GM18511 (cell line): ENCODE results near the gene E2F2.
A peak's percentile ranks its signal among the peaks of the same experiment; 100 is the strongest.

Experiments
- ATAC-seq: cut with Tn5 transposase; IDR thresholded peaks from one replicate; pipeline ENCODE4 v1.9.1; 2021; ENCODE audit warnings: mild to moderate bottlenecking, moderate library complexity; ENCODE audit not compliant: unreplicated experiment

The E2F2 gene

GRCh38 chr1:23489842-23490241 lies 41.2 kb downstream of the E2F2 start:
- ATAC-seq: no peak

GRCh38 chr1:23485002-23485332 lies 46.1 kb downstream of the E2F2 start:
- no peak for ATAC-seq

- ATAC-seq: peak; percentile 54
These were observed 46.6 kb downstream of the E2F2 start for GRCh38 chr1:23484253-23485001.

- no peak for ATAC-seq
These were observed 47.4 kb downstream of the E2F2 start, which contains the start of gene ASAP3 for GRCh38 chr1:23483321-23484252. Gene ASAP3 (minus strand): TSS chr1:23484179. CDS start chr1:23484133, 46 bp downstream.

- ATAC-seq: no peak
These were observed 49.1 kb downstream of the E2F2 start for GRCh38 chr1:23481904-23482303.

GRCh38 chr1:23481026-23481597 lies 49.9 kb downstream of the E2F2 start:
- no peak for ATAC-seq

- ATAC-seq: no peak
These were observed 50.6 kb downstream of the E2F2 start for GRCh38 chr1:23480187-23481025.

GRCh38 chr1:23479666-23479941 lies 51.4 kb downstream of the E2F2 start:
- no peak for ATAC-seq

- ATAC-seq: no peak
These were observed 52.0 kb downstream of the E2F2 start for GRCh38 chr1:23478896-23479665.

- no peak for ATAC-seq
These were observed 53.5 kb downstream of the E2F2 start for GRCh38 chr1:23477359-23478144.

- no peak for ATAC-seq
These were observed 55.4 kb downstream of the E2F2 start for GRCh38 chr1:23475641-23476040.

GRCh38 chr1:23475134-23475628 lies 55.9 kb downstream of the E2F2 start:
- no peak for ATAC-seq

- no peak for ATAC-seq
These were observed 57.8 kb downstream of the E2F2 start for GRCh38 chr1:23473037-23473800.

GRCh38 chr1:23472351-23473036 lies 58.5 kb downstream of the E2F2 start:
- no peak for ATAC-seq

GRCh38 chr1:23471473-23472075 lies 59.5 kb downstream of the E2F2 start:
- ATAC-seq: no peak

GRCh38 chr1:23470282-23471070 lies 60.6 kb downstream of the E2F2 start:
- ATAC-seq: no peak
